ENCODE data around the gene FEM1C. TPM values are rescaled to one million over a fixed set of nuclear protein-coding genes. Genes with fewer than 3 reads are reported as not detected.

FEM1C gene
- total RNA-seq, 1 donor from 2014 or later = 18.9 TPM

- H3K36me3 ChIP-seq (ENCODE audit: control insufficient read depth, insufficient read depth, low read length) = no peaks in the 10 kb centered on the region
- no peak for DNase-seq (ENCODE audit: low read depth)
- TF ChIP-seq CTCF (IDR thresholded peaks at IDR 0.05; ENCODE audit: insufficient read depth, low read length, poor library complexity, severe bottlenecking) = no peak
- H3K27me3 ChIP-seq (ENCODE audit: control insufficient read depth, insufficient read depth, low read length) = no peaks in the 10 kb centered on the region
- H3K4me3 ChIP-seq (ENCODE audit: low read depth, low read length) = no peak overlapping the region
Measured at GRCh38 chr5:115568668-115569067, 24.1 kb upstream of the FEM1C start.

GRCh38 chr5:115565233-115565632 lies 20.7 kb upstream of the FEM1C start:
- H3K27me3 ChIP-seq (ENCODE audit: control insufficient read depth, insufficient read depth, low read length) = no peaks in the 10 kb centered on the region
- no peak for DNase-seq (ENCODE audit: low read depth)
- TF ChIP-seq CTCF (IDR thresholded peaks at IDR 0.05; ENCODE audit: insufficient read depth, low read length, poor library complexity, severe bottlenecking) = no peak
- H3K36me3 ChIP-seq (ENCODE audit: control insufficient read depth, insufficient read depth, low read length) = no peaks in the 10 kb centered on the region
- H3K4me3 ChIP-seq (ENCODE audit: low read depth, low read length) = no peak overlapping the region

GRCh38 chr5:115561176-115561575 lies 16.6 kb upstream of the FEM1C start:
- no peak for TF ChIP-seq CTCF (IDR thresholded peaks at IDR 0.05; ENCODE audit: insufficient read depth, low read length, poor library complexity, severe bottlenecking)
- Histone ChIP-seq H3K4me3 (ENCODE audit: low read depth, low read length) (no peak overlapping the region), H3K36me3 (ENCODE audit: control insufficient read depth, insufficient read depth, low read length) (no peaks in the 10 kb centered on the region), H3K27me3 (ENCODE audit: control insufficient read depth, insufficient read depth, low read length) (no peaks in the 10 kb centered on the region)
- no peak for DNase-seq (ENCODE audit: low read depth)

GRCh38 chr5:115559524-115559923 lies 14.9 kb upstream of the FEM1C start:
- Histone ChIP-seq H3K27me3 (ENCODE audit: control insufficient read depth, insufficient read depth, low read length) (no peaks in the 10 kb centered on the region), H3K4me3 (ENCODE audit: low read depth, low read length) (no peak overlapping the region), H3K36me3 (ENCODE audit: control insufficient read depth, insufficient read depth, low read length) (no peaks in the 10 kb centered on the region)
- DNase-seq (ENCODE audit: low read depth) = no peak
- no peak for TF ChIP-seq CTCF (IDR thresholded peaks at IDR 0.05; ENCODE audit: insufficient read depth, low read length, poor library complexity, severe bottlenecking)

GRCh38 chr5:115558388-115558956 lies 13.9 kb upstream of the FEM1C start:
- TF ChIP-seq CTCF (IDR thresholded peaks at IDR 0.05; ENCODE audit: insufficient read depth, low read length, poor library complexity, severe bottlenecking) = no peak
- no peak overlapping the region for H3K4me3 ChIP-seq (ENCODE audit: low read depth, low read length)
- no peak for DNase-seq (ENCODE audit: low read depth)
- H3K27me3 ChIP-seq (ENCODE audit: control insufficient read depth, insufficient read depth, low read length) = no peaks in the 10 kb centered on the region
- H3K36me3 ChIP-seq (ENCODE audit: control insufficient read depth, insufficient read depth, low read length) = no peaks in the 10 kb centered on the region

GRCh38 chr5:115557667-115558387 lies 13.3 kb upstream of the FEM1C start:
- H3K36me3 ChIP-seq (ENCODE audit: control insufficient read depth, insufficient read depth, low read length) = no peaks in the 10 kb centered on the region
- no peak for TF ChIP-seq CTCF (IDR thresholded peaks at IDR 0.05; ENCODE audit: insufficient read depth, low read length, poor library complexity, severe bottlenecking)
- H3K27me3 ChIP-seq (ENCODE audit: control insufficient read depth, insufficient read depth, low read length) = no peaks in the 10 kb centered on the region
- no peak for DNase-seq (ENCODE audit: low read depth)
- no peak overlapping the region for H3K4me3 ChIP-seq (ENCODE audit: low read depth, low read length)
